ENCODE results near the gene CCR9.

CCR9 gene

GRCh38 chr3:45906681-45907407 lies 20.5 kb downstream of the CCR9 start:
- H3K27ac Mint-ChIP-seq = peak overlapping the region; percentile 3
- peaks cover 36% of the 10 kb centered on the region for H3K4me1 Mint-ChIP-seq (ENCODE audit: low read depth)
- H3K9me3 Mint-ChIP-seq = peaks cover 10% of the 10 kb centered on the region
- peaks cover 45% of the 10 kb centered on the region for H3K27me3 Mint-ChIP-seq (ENCODE audit: low read depth)
- no peak overlapping the region for H3K4me3 Mint-ChIP-seq
- peaks cover 31% of the 10 kb centered on the region for H3K36me3 Mint-ChIP-seq (ENCODE audit: low read depth)
- DNase-seq (ENCODE audit: low spot score) = no peak

- peak; percentile 24 for DNase-seq (ENCODE audit: low spot score)
Measured at GRCh38 chr3:45907769-45908705, 21.7 kb downstream of the CCR9 start.

GRCh38 chr3:45908761-45909160 lies 22.4 kb downstream of the CCR9 start:
- peaks cover 31% of the 10 kb centered on the region for H3K36me3 Mint-ChIP-seq (ENCODE audit: low read depth)
- DNase-seq (ENCODE audit: low spot score) = no peak
- H3K9me3 Mint-ChIP-seq = peaks cover 10% of the 10 kb centered on the region
- peaks cover 51% of the 10 kb centered on the region for H3K27me3 Mint-ChIP-seq (ENCODE audit: low read depth)
- H3K4me3 Mint-ChIP-seq = peak overlapping the region; percentile 54
- no peak overlapping the region for H3K27ac Mint-ChIP-seq
- H3K4me1 Mint-ChIP-seq (ENCODE audit: low read depth) = peaks cover 36% of the 10 kb centered on the region

More at GRCh38 chr3:45907769-45908705, 21.7 kb downstream of the CCR9 start:
- Mint-ChIP-seq H3K27me3 (ENCODE audit: low read depth) (peaks cover 44% of the 10 kb centered on the region), H3K36me3 (ENCODE audit: low read depth) (peaks cover 31% of the 10 kb centered on the region), H3K4me1 (ENCODE audit: low read depth) (peaks cover 36% of the 10 kb centered on the region), H3K27ac (peak overlapping the region; percentile 59), H3K4me3 (peak overlapping the region; percentile 54), H3K9me3 (peaks cover 10% of the 10 kb centered on the region)

- peaks cover 37% of the 10 kb centered on the region for H3K4me1 Mint-ChIP-seq (ENCODE audit: low read depth)
- H3K36me3 Mint-ChIP-seq (ENCODE audit: low read depth) = peaks cover 31% of the 10 kb centered on the region
- H3K27ac Mint-ChIP-seq = no peak overlapping the region
- no peak for DNase-seq (ENCODE audit: low spot score)
- peaks cover 10% of the 10 kb centered on the region for H3K9me3 Mint-ChIP-seq
- H3K4me3 Mint-ChIP-seq = no peak overlapping the region
- H3K27me3 Mint-ChIP-seq (ENCODE audit: low read depth) = peaks cover 58% of the 10 kb centered on the region
Measured at GRCh38 chr3:45909542-45909941, 23.2 kb downstream of the CCR9 start.

- H3K4me1 Mint-ChIP-seq (ENCODE audit: low read depth) = peaks cover 41% of the 10 kb centered on the region
- no peak overlapping the region for H3K27ac Mint-ChIP-seq
- no peak for DNase-seq (ENCODE audit: low spot score)
- peaks cover 2% of the 10 kb centered on the region for H3K9me3 Mint-ChIP-seq
- H3K27me3 Mint-ChIP-seq (ENCODE audit: low read depth) = peaks cover 58% of the 10 kb centered on the region
- H3K36me3 Mint-ChIP-seq (ENCODE audit: low read depth) = peaks cover 22% of the 10 kb centered on the region
- H3K4me3 Mint-ChIP-seq = no peak overlapping the region
Measured at GRCh38 chr3:45910892-45911291, 24.5 kb downstream of the CCR9 start.

- no peak overlapping the region for H3K27ac Mint-ChIP-seq
- peaks cover 48% of the 10 kb centered on the region for H3K4me1 Mint-ChIP-seq (ENCODE audit: low read depth)
- no peaks in the 10 kb centered on the region for H3K9me3 Mint-ChIP-seq
- peaks cover 20% of the 10 kb centered on the region for H3K36me3 Mint-ChIP-seq (ENCODE audit: low read depth)
- DNase-seq (ENCODE audit: low spot score) = no peak
- peaks cover 60% of the 10 kb centered on the region for H3K27me3 Mint-ChIP-seq (ENCODE audit: low read depth)
- no peak overlapping the region for H3K4me3 Mint-ChIP-seq
Measured at GRCh38 chr3:45911511-45912226, 25.3 kb downstream of the CCR9 start.

GRCh38 chr3:45912435-45912834 lies 26.1 kb downstream of the CCR9 start:
- peaks cover 61% of the 10 kb centered on the region for H3K27me3 Mint-ChIP-seq (ENCODE audit: low read depth)
- no peaks in the 10 kb centered on the region for H3K9me3 Mint-ChIP-seq
- DNase-seq (ENCODE audit: low spot score) = no peak
- H3K4me1 Mint-ChIP-seq (ENCODE audit: low read depth) = peaks cover 47% of the 10 kb centered on the region
- H3K4me3 Mint-ChIP-seq = no peak overlapping the region
- H3K36me3 Mint-ChIP-seq (ENCODE audit: low read depth) = peaks cover 19% of the 10 kb centered on the region
- H3K27ac Mint-ChIP-seq = no peak overlapping the region

- H3K9me3 Mint-ChIP-seq = no peaks in the 10 kb centered on the region
- H3K4me3 Mint-ChIP-seq = no peak overlapping the region
- no peak overlapping the region for H3K27ac Mint-ChIP-seq
- peaks cover 52% of the 10 kb centered on the region for H3K27me3 Mint-ChIP-seq (ENCODE audit: low read depth)
- H3K4me1 Mint-ChIP-seq (ENCODE audit: low read depth) = peaks cover 30% of the 10 kb centered on the region
- DNase-seq (ENCODE audit: low spot score) = no peak
- H3K36me3 Mint-ChIP-seq (ENCODE audit: low read depth) = peaks cover 19% of the 10 kb centered on the region
Measured at GRCh38 chr3:45914362-45915058, 28.2 kb downstream of the CCR9 start.

DNA sequence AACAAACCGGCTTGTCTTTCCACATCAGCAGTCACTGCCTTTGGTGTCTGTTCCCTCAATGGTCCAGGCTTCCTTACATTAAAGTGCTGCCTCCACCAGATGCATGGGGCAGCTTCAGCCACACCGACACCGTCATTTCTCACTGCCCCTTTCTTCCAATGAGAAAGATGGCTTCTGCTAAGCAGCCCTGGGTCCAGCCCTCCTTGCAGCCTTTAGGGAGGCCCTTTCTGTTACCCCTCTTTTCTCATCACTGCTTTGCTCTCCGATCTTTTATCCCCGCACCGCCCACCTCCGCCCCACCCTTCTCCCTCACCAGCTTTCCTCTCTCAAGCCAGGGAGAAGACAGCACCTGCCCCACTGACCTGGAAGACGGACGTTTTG lies 28.7 kb downstream of the CCR9 start:
- H3K27ac Mint-ChIP-seq = no peak overlapping the region
- no peaks in the 10 kb centered on the region for H3K9me3 Mint-ChIP-seq
- H3K4me1 Mint-ChIP-seq (ENCODE audit: low read depth) = peaks cover 25% of the 10 kb centered on the region
- peak overlapping the region; percentile 75 for H3K4me3 Mint-ChIP-seq
- H3K36me3 Mint-ChIP-seq (ENCODE audit: low read depth) = peaks cover 19% of the 10 kb centered on the region
- peaks cover 47% of the 10 kb centered on the region for H3K27me3 Mint-ChIP-seq (ENCODE audit: low read depth)
- no peak for DNase-seq (ENCODE audit: low spot score)

DNA sequence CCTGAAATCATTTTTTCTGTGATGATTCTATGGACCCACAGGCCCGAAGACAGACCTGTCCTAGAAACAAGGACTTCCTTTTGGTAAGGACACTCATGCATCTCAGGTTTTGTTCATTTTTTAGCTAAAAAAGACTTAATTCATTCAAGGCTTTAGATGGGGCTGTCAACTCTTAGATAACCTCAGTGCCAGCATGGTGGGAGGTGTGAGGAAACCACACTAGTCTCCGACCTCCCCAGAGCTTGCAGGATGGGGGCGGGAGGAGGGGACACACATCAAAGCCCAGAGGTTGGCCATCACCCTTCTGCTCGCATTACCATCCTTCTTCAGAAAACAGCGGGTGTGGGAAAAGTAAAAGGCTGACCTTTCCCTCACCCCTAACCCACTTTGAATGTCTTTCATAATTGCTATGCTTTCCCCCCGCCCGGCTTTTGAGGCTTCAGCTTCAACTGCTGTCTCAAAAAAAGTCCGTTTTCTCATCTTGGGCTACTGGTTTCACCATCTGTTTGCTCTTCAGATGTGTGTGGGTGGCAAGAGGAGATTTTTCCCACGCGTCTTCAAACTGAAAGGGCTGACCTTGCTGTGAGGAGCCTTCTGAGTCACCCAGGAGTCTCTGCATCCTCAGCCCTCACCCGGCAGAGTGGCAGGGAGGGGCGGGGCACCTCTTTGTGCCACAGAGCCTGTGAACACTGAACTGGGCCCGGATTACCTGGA lies 29.3 kb downstream of the CCR9 start:
- H3K4me1 Mint-ChIP-seq (ENCODE audit: low read depth) = peaks cover 22% of the 10 kb centered on the region
- DNase-seq (ENCODE audit: low spot score) = peak; percentile 89

DNA sequence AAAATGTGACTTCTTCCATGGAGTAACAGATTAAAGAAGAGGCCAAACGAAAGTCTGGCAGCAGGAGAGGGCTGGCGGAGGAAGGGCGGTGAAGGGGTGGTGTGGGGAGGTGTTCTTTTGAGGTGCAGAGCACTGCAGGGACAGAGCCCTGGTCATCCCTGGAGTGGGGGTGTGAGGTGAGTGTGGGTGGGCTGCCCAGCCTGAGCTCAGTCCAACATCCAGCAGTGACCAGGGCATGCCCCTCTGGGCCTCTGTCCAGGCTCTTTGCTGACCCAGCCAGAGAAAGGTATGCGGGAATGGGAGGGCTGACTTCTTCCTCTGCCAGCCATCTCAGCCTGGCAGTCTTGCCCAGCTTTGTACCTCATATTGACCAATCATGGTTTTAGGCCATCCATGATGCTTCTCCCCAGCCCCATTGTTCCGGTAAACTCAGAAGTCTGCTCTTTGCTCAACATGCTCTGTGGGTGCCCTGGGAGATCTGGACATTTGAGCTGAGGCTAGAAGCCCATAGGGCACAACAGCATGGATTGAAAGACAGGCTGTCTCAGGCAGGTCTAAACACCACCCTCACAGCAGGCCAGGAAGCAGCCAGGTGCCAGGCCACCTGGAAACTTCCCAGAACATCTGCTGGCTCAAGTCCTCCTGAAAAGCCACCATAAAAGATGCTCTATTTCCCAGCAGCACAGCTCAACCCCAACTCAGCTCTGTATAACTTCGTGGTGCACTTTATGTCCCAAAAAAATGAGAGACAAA lies 31.0 kb downstream of the CCR9 start:
- no peak overlapping the region for H3K27ac Mint-ChIP-seq
- H3K36me3 Mint-ChIP-seq (ENCODE audit: low read depth) = peaks cover 31% of the 10 kb centered on the region
- no peaks in the 10 kb centered on the region for H3K9me3 Mint-ChIP-seq
- peaks cover 27% of the 10 kb centered on the region for H3K4me1 Mint-ChIP-seq (ENCODE audit: low read depth)
- peaks cover 28% of the 10 kb centered on the region for H3K27me3 Mint-ChIP-seq (ENCODE audit: low read depth)
- no peak overlapping the region for H3K4me3 Mint-ChIP-seq
- DNase-seq (ENCODE audit: low spot score) = no peak

More for the DNA sequence above, 29.3 kb downstream of the CCR9 start:
- H3K9me3 Mint-ChIP-seq = no peaks in the 10 kb centered on the region
- H3K27me3 Mint-ChIP-seq (ENCODE audit: low read depth) = peaks cover 41% of the 10 kb centered on the region
- peak overlapping the region; percentile 75 for H3K4me3 Mint-ChIP-seq
- peak overlapping the region; percentile 72 for H3K27ac Mint-ChIP-seq
- H3K36me3 Mint-ChIP-seq (ENCODE audit: low read depth) = peaks cover 20% of the 10 kb centered on the region

Data from T-helper 2 cell treated with Interferon-gamma antibody and Interleukin-4, amounts not matched to agents 5 μg/mL and 100 μg/mL, for 36 hours (primary cell).